Fibroblast of the aortic adventitia (primary cell): ENCODE measurements around the gene LYRM2. TPM values are rescaled to one million over a fixed set of nuclear protein-coding genes. Genes with fewer than 3 reads are reported as not detected.

Source experiments
- DNase-seq: peaks from one replicate; pipeline ENCODE4 v3.0.0-alpha.2; 2010; ENCODE audit warnings: low read depth
- H3K4me3 ChIP-seq: 2 replicates; pipeline ENCODE4 v1.5.1; 2011; ENCODE audit warnings: low read depth, mild to moderate bottlenecking, control low read depth, low read length, moderate library complexity
- total RNA-seq: library from RNA; depleted of rRNA; stranded (reverse); fragments of >200 nt; gene quantifications from 2 replicates; pipeline ENCODE4 v1.2.3, GENCODE V29; 2012; ENCODE audit warnings: low replicate concordance
- TF ChIP-seq, protein P1 (sequence below): IDR thresholded peaks from 2 replicates; pipeline ENCODE4 v1.5.1; 2011; ENCODE audit warnings: mild to moderate bottlenecking, low read length, control low read depth, inconsistent platforms; ENCODE audit not compliant: insufficient read depth

The LYRM2 gene
- total RNA-seq, 1 donor = 35.5 TPM

DNA sequence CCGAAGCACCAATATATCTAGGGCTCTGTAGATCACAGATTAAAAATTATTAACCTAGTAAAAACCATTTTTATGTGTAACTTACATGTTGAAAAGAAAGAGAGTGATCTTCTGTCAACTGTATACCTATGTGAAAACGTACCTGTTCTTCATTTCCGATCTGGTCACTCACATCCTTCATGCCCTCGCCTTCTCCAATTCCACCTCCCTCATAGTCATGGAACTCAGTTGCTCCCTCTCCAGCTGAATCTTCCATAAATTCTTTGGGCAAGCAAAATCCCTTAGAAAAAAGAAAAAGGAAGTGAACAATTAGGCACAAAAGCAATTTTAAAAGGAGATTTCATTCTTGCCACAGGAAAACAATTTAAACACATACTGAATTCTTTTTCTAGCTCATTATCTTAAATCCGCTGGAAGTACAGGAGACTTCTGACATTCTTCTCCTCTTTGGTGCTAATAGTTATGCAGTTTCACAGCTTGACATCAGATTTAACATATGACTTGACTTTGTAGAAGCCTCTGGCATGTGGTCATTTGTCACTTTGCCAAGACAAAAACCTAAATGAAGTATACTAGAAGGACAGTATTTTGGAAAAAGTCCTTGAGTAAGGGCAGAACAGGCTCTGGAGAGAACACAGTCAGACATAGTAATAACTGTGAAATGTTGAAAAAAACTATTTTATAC is 29.5 kb upstream of the LYRM2 start:
- TF ChIP-seq, protein P1, sequence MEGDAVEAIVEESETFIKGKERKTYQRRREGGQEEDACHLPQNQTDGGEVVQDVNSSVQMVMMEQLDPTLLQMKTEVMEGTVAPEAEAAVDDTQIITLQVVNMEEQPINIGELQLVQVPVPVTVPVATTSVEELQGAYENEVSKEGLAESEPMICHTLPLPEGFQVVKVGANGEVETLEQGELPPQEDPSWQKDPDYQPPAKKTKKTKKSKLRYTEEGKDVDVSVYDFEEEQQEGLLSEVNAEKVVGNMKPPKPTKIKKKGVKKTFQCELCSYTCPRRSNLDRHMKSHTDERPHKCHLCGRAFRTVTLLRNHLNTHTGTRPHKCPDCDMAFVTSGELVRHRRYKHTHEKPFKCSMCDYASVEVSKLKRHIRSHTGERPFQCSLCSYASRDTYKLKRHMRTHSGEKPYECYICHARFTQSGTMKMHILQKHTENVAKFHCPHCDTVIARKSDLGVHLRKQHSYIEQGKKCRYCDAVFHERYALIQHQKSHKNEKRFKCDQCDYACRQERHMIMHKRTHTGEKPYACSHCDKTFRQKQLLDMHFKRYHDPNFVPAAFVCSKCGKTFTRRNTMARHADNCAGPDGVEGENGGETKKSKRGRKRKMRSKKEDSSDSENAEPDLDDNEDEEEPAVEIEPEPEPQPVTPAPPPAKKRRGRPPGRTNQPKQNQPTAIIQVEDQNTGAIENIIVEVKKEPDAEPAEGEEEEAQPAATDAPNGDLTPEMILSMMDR = no peak
- H3K4me3 ChIP-seq = no peak overlapping the region
- peak; percentile 56 for DNase-seq

DNA sequence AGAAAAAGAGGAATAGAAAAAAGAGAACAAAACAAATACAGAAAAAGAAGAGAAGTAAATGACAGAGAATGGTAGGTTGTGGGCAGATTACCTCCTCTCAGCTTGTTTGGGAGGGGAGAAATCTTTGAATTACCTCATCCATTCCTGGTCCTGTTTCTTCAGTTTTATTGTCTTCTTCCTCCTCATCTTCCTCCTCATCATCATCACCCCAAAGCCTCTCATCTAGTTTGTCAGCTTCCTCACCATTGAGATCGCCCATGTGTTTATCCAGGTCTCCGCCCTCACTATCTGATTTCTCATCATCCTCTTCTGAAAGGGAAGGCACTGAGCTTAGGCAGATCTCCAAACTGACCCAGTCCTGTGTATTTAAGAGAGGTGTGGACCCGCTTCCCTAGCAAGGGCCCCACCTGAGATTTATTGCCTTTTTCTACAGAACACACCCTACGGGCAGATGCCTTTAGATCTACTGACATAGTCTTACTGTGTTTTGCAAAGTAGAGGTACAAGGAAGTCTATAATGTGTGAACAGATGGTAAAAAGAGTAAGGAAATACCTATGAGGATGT is 24.2 kb upstream of the LYRM2 start:
- TF ChIP-seq, protein P1 = no peak
- H3K4me3 ChIP-seq = no peak overlapping the region
- no peak for DNase-seq

DNA sequence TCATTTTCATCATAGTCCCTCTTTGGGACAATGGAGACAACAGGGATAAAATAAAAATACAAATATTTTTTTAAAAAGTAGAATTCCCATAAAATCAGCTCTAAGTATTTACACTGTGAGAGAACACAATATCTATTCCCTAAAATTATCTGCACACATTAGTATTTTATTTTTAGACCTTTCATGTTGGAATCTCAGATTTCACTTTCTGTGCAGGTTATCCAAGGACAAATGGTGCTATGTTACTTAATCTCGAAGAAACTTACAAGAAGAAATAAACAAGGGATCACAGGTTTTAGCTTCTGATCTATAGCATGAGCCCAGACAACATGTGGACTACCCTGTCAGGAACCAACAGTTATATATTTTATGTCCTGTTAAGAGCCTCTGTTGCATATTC is 23.0 kb upstream of the LYRM2 start:
- no peak for DNase-seq
- TF ChIP-seq, protein P1 = no peak
- no peak overlapping the region for H3K4me3 ChIP-seq

DNA sequence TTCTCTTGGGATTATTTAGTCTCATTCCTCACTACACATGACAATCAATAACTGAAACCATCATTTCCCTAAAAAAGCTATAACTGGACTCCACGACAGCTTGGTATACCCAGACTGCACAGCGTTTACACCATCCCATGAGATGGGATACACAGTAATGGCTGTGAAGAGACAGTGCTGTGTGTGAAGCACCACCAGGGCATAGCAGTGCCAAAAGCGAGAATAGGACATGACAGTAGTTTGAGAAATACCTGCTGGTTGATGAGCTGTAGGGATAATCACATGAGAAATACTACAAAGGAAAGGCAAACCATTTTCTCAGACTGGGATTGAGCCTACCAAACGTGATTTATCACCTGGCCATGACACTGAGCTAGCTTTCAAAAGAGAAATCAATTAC is 22.4 kb upstream of the LYRM2 start:
- no peak overlapping the region for H3K4me3 ChIP-seq
- no peak for DNase-seq
- TF ChIP-seq, protein P1 = no peak

DNA sequence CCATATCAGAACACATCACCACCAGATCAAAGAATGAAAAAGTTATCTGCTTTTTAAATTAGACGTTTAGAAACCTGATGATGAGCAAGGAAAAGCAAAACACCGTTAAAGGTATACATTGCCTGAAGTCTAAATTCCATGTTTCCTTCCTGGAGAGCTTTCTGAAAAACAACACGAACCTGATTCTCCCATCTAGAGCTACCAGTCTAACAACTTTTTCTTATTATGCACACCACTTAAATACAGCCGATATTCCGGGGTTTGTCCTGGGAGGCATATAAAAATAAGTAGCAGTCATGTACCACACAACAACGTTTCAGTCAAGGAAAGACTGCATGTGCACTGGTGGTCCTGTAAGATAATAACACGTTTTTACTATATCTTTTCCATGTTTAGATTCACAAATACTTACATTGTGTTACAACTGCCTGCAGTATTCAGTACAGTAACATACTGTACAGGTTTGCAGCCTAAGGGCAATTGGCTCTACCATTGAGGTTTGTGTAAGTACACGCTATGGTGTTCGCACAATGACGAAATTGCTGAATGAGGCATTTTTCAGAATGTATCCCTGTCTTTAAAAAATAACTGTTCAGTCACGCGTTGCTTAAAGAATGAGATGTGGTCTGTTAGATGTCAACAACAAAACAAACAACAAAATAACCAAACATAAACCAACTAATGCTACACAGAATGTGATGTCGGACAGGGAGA is 19.1 kb upstream of the LYRM2 start:
- no peak overlapping the region for H3K4me3 ChIP-seq
- no peak for DNase-seq
- TF ChIP-seq, protein P1 = no peak

DNA sequence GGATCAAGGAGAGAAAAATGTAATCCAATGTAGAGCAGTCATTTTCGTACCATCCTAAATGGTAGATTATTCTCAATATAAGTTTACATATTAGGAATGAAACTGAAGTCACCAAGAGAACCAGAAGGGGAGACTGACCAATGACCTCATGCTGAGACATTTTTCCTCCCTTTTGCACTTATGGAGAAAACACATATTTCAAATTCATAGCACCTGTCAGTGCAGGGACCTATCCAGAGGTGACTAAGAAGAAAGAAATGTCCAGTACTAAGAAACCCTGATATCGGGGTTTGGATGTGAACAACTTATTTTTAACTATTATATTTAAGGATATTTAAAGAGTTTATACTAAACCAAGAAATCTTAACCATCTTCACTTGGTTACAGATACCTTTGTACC is 16.6 kb upstream of the LYRM2 start:
- H3K4me3 ChIP-seq = no peak overlapping the region
- TF ChIP-seq, protein P1 = no peak
- no peak for DNase-seq
